Astrocyte of the spinal cord (primary cell): ENCODE measurements around the gene PDCD1.

ENCODE experiments used
- DNase-seq: peaks from one replicate; pipeline ENCODE4 v3.0.0; 2011; ENCODE audit warnings: low read depth, low spot score
- H3K4me3 ChIP-seq: 2 replicates; pipeline ENCODE4 v1.5.1; 2011; ENCODE audit warnings: low read depth, mild to moderate bottlenecking, low read length, moderate library complexity
- in situ Hi-C: cut with HindIII; loops from 2 replicates; pipeline ENCODE4 v1.10.0; 2017; ENCODE audit warnings: low sequenced_read_pairs
- TF ChIP-seq, protein P1 (sequence below): IDR thresholded peaks from 2 replicates; pipeline ENCODE4 v1.5.1; 2012; ENCODE audit warnings: low read depth, mild to moderate bottlenecking, low read length, inconsistent platforms

Gene PDCD1

DNA sequence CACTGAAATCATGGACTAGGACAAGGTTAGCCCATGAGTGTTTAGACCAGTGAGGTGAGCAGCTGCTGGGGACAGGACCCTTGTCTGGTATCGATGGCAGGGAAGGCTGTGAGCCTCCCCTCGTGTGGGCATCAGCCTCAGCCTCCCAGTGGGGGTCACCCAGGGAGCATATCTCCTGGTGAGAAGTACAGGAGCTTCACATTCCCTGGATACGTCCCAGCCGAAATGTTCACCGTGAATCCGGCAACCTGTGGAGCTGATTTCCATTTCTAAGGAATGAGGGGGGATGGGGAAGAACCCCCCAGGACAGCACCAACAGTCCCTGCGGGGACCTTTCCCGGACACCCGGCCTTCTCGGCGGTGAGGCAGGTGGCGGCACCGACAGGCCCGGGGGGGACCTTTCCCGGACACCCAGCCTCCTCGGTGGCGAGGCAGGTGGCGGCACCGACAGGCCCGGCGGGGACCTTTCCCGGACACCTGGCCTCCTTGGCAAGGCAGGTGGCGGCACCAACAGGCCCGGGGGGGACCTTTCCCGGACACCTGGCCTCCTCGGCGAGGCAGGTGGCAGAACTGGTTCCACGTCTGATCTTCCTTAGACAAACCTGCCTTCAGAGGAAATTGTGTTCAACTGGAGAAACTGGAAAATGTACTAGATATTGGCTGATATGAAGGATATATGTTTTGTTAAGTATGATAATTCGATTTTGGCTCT lies 32.0 kb upstream of the PDCD1 start:
- TF ChIP-seq, protein P1, sequence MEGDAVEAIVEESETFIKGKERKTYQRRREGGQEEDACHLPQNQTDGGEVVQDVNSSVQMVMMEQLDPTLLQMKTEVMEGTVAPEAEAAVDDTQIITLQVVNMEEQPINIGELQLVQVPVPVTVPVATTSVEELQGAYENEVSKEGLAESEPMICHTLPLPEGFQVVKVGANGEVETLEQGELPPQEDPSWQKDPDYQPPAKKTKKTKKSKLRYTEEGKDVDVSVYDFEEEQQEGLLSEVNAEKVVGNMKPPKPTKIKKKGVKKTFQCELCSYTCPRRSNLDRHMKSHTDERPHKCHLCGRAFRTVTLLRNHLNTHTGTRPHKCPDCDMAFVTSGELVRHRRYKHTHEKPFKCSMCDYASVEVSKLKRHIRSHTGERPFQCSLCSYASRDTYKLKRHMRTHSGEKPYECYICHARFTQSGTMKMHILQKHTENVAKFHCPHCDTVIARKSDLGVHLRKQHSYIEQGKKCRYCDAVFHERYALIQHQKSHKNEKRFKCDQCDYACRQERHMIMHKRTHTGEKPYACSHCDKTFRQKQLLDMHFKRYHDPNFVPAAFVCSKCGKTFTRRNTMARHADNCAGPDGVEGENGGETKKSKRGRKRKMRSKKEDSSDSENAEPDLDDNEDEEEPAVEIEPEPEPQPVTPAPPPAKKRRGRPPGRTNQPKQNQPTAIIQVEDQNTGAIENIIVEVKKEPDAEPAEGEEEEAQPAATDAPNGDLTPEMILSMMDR: no peak
- DNase-seq: no peak
- H3K4me3 ChIP-seq: no peak overlapping the region
- in situ Hi-C loops: no loop called here

DNA sequence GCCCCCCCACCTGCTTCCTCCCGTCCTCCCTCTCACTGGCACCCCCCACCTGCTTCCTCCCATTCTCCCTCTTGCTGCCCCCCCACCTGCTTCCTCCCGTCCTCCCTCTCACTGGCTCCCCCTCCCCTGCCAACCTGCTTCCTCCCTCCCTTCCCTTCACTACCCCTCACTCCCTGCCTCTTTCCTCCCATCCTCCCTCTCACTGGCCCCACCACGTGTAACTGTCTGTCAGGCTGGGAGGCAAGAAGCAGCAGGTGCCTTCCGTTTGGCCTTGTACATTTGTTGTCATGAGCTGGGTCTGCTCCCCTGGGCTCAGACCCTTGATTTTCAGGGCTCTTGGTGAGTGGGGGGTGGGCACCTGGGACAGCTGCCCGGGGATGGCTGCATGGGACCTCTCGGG lies 29.9 kb upstream of the PDCD1 start:
- TF ChIP-seq, protein P1: no peak
- no peak for DNase-seq
- in situ Hi-C loops: no loop called here

GRCh38 chr2:241887806-241888522 lies 29.3 kb upstream of the PDCD1 start:
- no peak for DNase-seq
- in situ Hi-C loops: no loop called here
- TF ChIP-seq, protein P1: no peak
- no peak overlapping the region for H3K4me3 ChIP-seq

More for the DNA sequence above, 29.9 kb upstream of the PDCD1 start:
- no peak overlapping the region for H3K4me3 ChIP-seq

GRCh38 chr2:241886840-241887447 lies 28.2 kb upstream of the PDCD1 start:
- in situ Hi-C loops: no loop called here
- no peak for DNase-seq
- H3K4me3 ChIP-seq: no peak overlapping the region
- TF ChIP-seq, protein P1: no peak

DNA sequence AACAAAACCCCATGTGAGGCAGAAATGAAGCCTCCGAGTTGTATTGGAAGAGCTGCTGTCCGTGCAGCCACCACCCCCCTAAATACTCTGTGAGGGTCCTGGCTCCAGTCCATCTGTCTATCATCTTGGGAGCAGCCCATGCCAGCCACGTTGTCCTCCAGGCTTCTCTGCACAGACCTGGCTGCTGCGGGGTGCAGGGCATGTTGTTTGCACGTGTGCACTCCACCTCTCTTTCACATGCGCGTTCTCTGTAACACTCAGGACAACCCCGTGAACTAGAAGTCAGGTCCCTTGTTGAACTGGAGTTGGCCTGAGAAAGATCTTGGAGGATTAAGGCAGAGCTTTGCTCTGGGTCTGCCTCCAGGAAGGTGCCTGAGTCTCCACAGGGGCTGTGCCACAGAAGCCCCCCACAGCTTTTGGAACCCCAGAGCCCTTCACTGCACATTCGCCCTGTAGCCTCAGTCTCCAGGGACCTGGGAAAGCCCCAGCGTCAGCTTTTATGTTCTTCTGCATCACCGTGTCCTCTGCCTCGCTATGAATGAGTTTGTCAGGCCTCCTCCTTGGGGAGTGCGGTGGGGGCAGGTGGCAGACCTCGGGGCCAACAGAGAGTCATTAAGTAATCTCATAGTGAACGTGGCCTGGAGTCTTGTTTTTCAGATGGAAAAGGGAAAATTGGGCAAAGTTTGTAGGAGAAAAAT lies 27.4 kb upstream of the PDCD1 start:
- TF ChIP-seq, protein P1: no peak
- no peak for DNase-seq
- in situ Hi-C loops: no loop called here
- H3K4me3 ChIP-seq: no peak overlapping the region

DNA sequence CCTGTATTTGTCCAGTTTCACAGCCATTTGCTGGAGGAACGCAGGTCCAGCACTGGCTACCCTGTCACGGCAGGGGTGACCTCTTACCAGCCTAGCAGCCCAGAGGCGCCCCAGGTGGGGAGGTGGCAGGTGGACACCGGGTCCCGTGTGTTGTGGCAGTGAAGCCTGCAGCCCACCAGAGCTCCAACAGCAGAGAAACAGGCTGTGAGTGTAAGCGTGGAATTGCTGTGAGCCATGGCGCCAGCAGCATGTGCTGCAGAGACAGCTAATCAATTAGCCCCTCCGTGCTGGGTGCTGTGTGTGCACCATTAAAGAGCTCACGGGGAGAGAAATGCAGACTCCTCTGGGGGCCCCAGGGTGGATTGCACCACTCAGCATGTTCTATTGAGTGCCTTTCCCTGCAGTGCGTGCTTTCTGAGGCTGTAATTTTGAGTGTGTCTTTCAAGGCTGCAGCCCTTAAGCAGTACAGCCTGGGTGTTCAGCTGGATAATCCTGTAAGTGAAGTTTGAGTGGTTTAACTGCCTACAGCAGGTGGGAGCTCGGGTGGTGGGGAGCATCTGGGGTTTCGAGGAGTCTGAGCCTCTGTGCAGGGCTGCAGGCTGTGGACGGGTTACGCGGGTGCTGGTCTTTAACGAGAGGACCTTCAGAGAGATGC lies 26.7 kb upstream of the PDCD1 start:
- TF ChIP-seq, protein P1: no peak
- H3K4me3 ChIP-seq: no peak overlapping the region
- no peak for DNase-seq
- in situ Hi-C loops: no loop called here
